ENCODE data around the gene ITCH. TPM values are rescaled to one million over a fixed set of nuclear protein-coding genes. Genes with fewer than 3 reads are reported as not detected.
"Not testable (repeated sequence)": the region's sequence is repeated elsewhere in the genome, so short reads cannot be mapped to it uniquely, and the experiment has no call there.

The ITCH gene
- total RNA-seq, 1 donor from 2014 or later = 83.3 TPM

DNA sequence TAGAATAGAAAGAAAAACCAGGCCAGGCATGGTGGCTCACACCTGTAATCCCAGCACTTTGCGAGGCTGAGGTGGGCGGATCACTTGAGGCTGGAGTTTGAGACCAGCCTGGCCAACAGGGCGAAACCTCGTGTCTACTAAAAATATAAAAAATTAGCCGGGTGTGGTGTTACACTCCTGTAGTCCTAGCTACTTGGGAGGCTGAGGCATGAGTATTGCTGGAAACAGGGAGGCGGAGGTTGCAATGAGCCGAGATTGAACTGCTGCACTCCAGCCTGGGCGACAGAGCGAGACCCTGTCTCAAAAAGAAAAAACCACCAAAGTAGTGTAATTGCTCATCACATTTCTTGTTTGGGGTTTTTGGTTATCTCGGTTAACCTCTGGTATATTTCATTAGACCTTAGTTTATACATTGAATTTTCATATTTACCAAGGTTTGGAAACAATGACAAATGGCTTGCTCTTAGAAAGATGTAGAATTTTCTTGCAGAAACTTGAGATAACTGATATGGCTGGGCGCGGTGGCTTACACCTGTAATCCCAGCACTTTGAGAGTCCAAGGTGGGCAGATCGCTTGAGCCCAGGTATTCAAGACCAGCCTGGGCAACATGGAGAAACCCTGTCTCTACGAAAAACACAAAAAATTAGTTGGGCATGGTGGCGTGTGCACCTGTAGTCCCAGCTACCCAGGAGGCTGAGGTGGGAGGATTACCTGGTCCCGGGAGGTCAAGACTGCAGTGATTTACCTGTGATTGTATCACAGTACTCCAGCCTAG, 14.2 kb downstream of the ITCH start:
- DNase-seq (ENCODE audit: low spot score) = no peak

DNA sequence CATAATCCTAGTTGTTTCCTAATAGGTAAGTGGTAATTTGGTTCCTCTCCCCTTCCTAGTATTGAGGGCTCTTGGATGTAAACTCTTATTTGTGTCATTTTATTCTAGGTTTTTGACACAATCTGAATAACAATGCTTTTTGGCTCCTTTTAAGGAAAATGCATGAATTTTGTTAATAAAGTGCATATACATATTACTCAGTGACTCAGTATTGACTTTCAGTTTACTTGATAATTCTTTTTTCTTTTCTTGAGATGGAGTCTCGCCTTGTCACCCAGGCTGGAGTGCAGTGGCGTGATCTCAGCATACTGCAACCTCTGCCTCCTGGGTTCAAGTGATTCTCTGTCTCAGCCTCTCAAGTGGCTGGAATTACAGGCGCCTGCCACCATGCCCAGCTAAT, 19.1 kb downstream of the ITCH start:
- no peak for DNase-seq (ENCODE audit: low spot score)

DNA sequence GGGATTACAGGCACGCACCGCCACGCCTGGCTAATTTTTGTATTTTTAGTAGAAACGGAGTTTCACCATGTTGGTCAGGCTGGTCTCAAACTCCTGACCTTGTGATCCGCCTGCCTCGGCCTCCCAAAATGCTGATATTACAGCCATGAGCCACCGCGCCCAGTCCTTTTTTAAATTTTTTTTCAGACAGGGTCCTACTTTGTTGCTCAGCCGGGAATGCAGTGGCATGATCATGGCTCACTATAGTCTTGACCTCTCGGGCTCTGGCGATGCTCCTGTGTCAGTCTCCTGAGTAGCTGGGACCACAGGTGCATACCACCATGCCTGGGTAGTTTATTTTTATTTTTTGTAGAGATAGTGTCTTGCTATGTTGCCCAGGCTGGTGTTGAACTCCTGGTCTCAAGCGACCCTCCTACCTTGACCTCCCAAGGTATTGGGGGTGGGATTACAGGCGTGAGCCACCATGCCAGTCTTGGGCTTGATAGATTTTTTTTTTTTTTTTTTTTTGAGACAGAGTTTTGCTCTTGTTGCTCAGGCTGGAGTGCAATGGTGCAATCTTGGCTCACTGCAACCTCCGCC, 19.9 kb downstream of the ITCH start:
- not testable (repeated sequence) for DNase-seq (ENCODE audit: low spot score)

DNA sequence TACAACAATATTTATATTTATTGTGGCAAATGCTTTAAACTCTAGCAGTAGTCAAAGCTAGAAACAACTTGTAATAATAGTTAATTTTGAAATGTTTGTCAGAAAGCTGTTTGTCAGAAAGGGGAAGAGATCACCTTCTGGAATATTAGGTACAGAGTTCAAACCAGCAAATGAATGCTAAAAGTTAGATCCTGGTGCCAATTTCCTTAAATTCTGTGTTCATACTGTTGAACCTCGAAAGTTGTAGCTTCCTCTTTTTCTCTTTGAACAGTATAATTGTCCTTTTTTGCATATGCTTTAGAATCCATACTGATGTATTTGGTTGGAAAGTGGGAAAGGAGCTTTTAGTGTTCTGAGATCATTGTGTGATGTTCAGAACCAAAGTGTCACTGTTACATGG, 22.4 kb downstream of the ITCH start:
- DNase-seq (ENCODE audit: low spot score) = no peak

GRCh38 chr20:34388000-34388399, 24.9 kb downstream of the ITCH start:
- DNase-seq (ENCODE audit: low spot score) = no peak

DNA sequence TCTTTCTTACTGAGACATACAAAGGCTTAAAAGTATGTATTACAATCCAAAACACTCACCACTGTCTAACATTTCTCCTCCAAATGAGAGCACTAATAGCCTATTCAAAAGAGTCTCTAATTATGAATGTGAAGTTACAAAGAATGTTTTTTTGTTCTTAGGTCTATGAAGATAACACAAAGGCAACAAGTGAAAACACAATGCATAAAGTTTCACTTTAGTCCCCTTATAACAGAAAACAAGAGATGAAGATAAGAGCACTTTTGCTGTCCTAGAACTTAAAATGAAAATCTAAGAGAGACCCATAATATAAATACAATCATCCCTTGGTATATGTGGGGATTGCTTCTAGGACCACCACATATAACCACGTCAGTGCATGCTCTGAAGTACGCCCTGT, 25.6 kb downstream of the ITCH start:
- no peak for DNase-seq (ENCODE audit: low spot score)

GRCh38 chr20:34389206-34389953, 26.3 kb downstream of the ITCH start:
- no peak for DNase-seq (ENCODE audit: low spot score)

DNA sequence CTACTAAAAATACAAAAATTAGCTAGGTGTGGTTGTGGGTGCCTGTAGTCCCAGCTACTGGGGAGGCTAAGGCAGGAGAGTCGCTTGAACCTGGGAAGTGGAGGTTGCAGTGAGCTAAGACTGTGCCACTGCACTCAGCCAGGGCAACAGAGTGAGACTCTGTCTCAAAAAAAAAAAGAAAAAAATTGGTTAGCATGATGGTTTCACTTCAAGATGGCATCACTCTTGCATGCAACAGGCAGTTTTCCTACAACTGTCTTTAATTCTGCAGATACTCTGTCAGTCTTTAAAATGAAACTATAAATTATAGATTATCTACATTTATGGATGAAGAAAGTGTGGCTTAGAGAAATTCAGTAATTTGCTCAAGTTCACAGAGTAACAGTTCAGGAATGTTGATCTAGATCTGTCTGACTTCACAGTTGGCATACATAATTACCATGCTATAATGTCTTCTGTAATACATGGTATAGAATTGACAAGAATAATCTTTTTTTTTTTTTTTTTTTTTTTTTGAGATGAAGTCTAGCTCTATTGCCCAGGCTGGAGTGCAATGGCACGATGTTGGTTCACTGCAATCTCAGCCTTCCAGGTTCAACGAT, 27.0 kb downstream of the ITCH start:
- DNase-seq (ENCODE audit: low spot score) = no peak

DNA sequence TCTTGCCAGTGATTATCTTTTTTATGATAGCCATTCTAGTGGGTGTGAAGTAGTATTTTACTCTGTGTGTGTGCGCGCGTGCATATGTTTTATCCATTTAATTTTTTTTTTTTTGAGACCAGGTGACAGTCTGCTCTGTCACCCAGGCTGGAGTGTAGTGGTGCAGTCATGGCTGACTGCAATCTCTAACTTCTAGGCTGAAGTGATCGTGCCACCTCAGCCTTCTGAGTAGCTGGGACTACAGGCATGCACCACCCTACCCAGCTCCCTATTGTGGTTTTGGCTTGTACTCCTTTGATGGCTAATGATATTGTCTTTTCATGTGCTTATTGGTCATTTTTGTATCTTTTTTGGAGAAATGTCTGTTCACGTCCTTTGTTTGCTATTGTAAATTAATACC, 33.3 kb downstream of the ITCH start:
- DNase-seq (ENCODE audit: low spot score) = no peak

- DNase-seq (ENCODE audit: low spot score) = peak; percentile 17
These were observed 34.0 kb downstream of the ITCH start for GRCh38 chr20:34397096-34397495.

- not testable (repeated sequence) for DNase-seq (ENCODE audit: low spot score)
These were observed 37.7 kb downstream of the ITCH start for GRCh38 chr20:34400776-34401175.

- no peak for DNase-seq (ENCODE audit: low spot score)
These were observed 38.8 kb downstream of the ITCH start for GRCh38 chr20:34401741-34402455.

- peak; percentile 25 for DNase-seq (ENCODE audit: low spot score)
These were observed 39.4 kb downstream of the ITCH start for GRCh38 chr20:34402461-34402860.

GRCh38 chr20:34403063-34403827, 40.2 kb downstream of the ITCH start:
- DNase-seq (ENCODE audit: low spot score) = peak; percentile 24

GRCh38 chr20:34403908-34404307, 40.8 kb downstream of the ITCH start:
- no peak for DNase-seq (ENCODE audit: low spot score)

DNA sequence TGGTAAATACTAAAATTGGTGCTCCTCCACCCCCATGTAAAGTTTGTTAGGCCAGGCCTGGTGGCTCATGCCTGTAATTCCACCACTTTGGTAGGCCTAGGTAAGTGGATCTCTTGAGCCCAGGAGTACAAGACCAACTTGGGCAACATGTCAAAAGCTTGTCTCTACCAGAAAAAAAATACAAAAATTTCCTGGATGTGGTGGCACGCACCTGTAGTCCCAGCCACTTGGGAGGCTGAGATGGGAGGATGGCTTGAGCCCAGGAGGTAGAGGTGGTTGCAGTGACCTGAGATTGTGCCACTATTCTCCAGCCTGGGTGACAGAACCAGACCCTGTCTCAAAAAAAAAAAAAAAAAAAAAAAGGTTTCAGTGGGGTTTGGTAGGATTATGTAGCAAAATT, 41.7 kb downstream of the ITCH start:
- DNase-seq (ENCODE audit: low spot score) = no peak

DNA sequence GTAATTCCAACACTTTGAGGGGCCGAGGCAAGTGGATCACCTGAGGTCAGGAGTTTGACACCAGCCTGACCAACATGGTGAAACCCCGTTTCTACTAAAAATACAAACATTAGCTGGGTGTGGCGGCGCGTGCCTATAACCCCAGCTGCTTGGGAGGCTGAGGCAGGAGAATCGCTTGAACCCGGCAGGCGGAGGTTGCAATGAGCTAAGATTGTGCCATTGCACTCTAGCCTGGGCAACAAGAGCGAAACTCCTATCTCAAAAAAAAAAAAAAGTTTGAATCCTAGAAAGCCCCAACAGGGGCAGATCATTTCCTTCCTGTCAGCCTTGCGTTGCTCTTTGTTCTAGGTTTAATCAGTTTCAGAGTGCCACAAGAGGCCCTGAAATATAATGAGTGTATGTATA, 42.2 kb downstream of the ITCH start:
- not testable (repeated sequence) for DNase-seq (ENCODE audit: low spot score)

DNA sequence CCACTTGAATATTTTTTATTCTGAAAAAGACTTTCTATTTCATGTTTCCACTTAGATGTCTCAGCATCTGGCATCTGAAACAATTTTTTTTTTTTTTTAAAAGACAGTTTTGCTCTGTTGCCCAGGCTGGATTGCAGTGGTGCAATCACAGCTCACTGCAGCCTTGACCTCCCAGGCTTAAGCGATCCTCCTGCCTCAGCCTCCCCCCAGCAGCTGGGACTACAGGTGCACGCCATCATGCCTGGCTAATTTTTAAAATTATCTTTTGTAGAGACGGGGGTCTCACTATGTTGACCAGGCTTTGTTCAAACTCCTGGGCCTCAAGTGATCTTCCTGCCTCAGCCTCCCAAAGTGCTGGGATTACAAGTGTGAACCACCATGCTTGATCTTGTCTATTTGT, 42.9 kb downstream of the ITCH start:
- not testable (repeated sequence) for DNase-seq (ENCODE audit: low spot score)

- DNase-seq (ENCODE audit: low spot score) = no peak
These were observed 44.9 kb downstream of the ITCH start for GRCh38 chr20:34407962-34408474.

DNA sequence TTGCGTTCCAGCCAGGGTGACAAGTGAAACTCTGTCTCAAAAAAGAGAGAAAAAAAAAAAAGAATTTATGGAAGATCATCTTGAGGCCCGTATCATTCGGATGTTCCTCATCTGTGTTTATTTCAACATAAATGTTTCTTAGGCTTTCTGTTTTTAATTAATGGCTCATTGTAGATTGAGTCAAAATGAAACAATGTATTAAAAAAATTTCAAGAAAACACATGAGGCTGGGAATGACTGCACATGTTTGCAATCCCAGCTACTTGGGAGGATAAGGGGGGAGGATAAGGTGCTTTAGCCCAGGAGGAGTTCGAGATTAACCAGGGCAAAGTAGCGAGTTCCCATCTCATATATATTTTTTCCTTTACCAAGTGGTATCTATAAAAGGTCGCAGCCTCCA, 47.3 kb downstream of the ITCH start:
- DNase-seq (ENCODE audit: low spot score) = no peak

GRCh38 chr20:34412453-34412852, 49.4 kb downstream of the ITCH start:
- no peak for DNase-seq (ENCODE audit: low spot score)

Measured in umbilical cord (tissue), 2 donors.